ENCODE data around the gene HLA-DRA.

HLA-DRA gene

GRCh38 chr6:32442977-32443552 lies 3.4 kb downstream of the HLA-DRA start:
- H3K4me3 ChIP-seq (ENCODE audit: low read depth, low read length) = no peak overlapping the region
- TF ChIP-seq CTCF (IDR thresholded peaks at IDR 0.05; ENCODE audit: low read depth, low read length) = no peak

- H3K4me3 ChIP-seq (ENCODE audit: low read depth, low read length) = no peak overlapping the region
- no peak for TF ChIP-seq CTCF (IDR thresholded peaks at IDR 0.05; ENCODE audit: low read depth, low read length)
These were observed 4.7 kb downstream of the HLA-DRA start for GRCh38 chr6:32444433-32444832.

- no peak for TF ChIP-seq CTCF (IDR thresholded peaks at IDR 0.05; ENCODE audit: low read depth, low read length)
These were observed 5.7 kb downstream of the HLA-DRA start for GRCh38 chr6:32445321-32445854.

GRCh38 chr6:32447932-32448331 lies 8.2 kb downstream of the HLA-DRA start:
- TF ChIP-seq CTCF (IDR thresholded peaks at IDR 0.05; ENCODE audit: low read depth, low read length) = no peak
- no peak overlapping the region for H3K4me3 ChIP-seq (ENCODE audit: low read depth, low read length)

More at GRCh38 chr6:32445321-32445854, 5.7 kb downstream of the HLA-DRA start:
- no peak overlapping the region for H3K4me3 ChIP-seq (ENCODE audit: low read depth, low read length)

GRCh38 chr6:32449088-32449736 lies 9.5 kb downstream of the HLA-DRA start:
- no peak for TF ChIP-seq CTCF (IDR thresholded peaks at IDR 0.05; ENCODE audit: low read depth, low read length)

GRCh38 chr6:32457054-32457453 lies 17.4 kb downstream of the HLA-DRA start:
- TF ChIP-seq CTCF (IDR thresholded peaks at IDR 0.05; ENCODE audit: low read depth, low read length) = no peak

More at GRCh38 chr6:32449088-32449736, 9.5 kb downstream of the HLA-DRA start:
- H3K4me3 ChIP-seq (ENCODE audit: low read depth, low read length) = no peak overlapping the region

GRCh38 chr6:32459781-32460424 lies 20.2 kb downstream of the HLA-DRA start:
- no peak for TF ChIP-seq CTCF (IDR thresholded peaks at IDR 0.05; ENCODE audit: low read depth, low read length)
- no peak overlapping the region for H3K4me3 ChIP-seq (ENCODE audit: low read depth, low read length)

More at GRCh38 chr6:32457054-32457453, 17.4 kb downstream of the HLA-DRA start:
- H3K4me3 ChIP-seq (ENCODE audit: low read depth, low read length) = no peak overlapping the region
